Activated CD8-positive, alpha-beta memory T cell treated with anti-CD3 and anti-CD28 coated beads for 36 hours (primary cell): ENCODE data around the gene UNC13A. TPM values are rescaled to one million over a fixed set of nuclear protein-coding genes. Genes with fewer than 3 reads are reported as not detected.
"Not testable (repeated sequence)": the region's sequence is repeated elsewhere in the genome, so short reads cannot be mapped to it uniquely, and the experiment has no call there.

Experiments
- CTCF ChIA-PET: fragments of 350-600 bp; sonication (Branson Sonifier 250); formaldehyde crosslinking; loops from one replicate; lab custom pipeline; 2021; ENCODE audit warnings: antibody characterized with exemption; lab: Charles Lee
- POLR2A ChIA-PET: fragments of 350-600 bp; sonication (Branson Sonifier 250); formaldehyde crosslinking; loops from one replicate; lab custom pipeline; 2021; ENCODE audit warnings: antibody characterized with exemption; lab: Charles Lee
- total RNA-seq, 2 experiments: library from RNA; stranded (reverse); gene quantifications; one replicate each; pipeline ENCODE4 v1.2.3, GENCODE V29; 2021

The UNC13A gene
- total RNA-seq, 2 experiments from 2014 or later = 0.02 TPM; not detected in 1

GRCh38 chr19:17567940-17568339 lies 120.2 kb downstream of the UNC13A start:
- CTCF ChIA-PET = no interaction called here
- POLR2A ChIA-PET = no interaction called here

- CTCF ChIA-PET = no interaction called here
- POLR2A ChIA-PET = interaction anchor here (1.1 kb wide), 1 partner anchor 102 kb away, joined by 4 read pairs; no protein-coding TSS in a partner anchor
Measured at GRCh38 chr19:17565611-17566010, 122.5 kb downstream of the UNC13A start.

GRCh38 chr19:17564781-17565180 lies 123.4 kb downstream of the UNC13A start:
- ChIA-PET POLR2A (no interaction called here), CTCF (no interaction called here)

- ChIA-PET CTCF (interaction anchor here (1.5 kb wide), 1 partner anchor 66 kb away, joined by 6 read pairs; no protein-coding TSS in a partner anchor), POLR2A (no interaction called here)
Measured at GRCh38 chr19:17562561-17562960, 125.6 kb downstream of the UNC13A start.

GRCh38 chr19:17562097-17562496 lies 126.1 kb downstream of the UNC13A start:
- CTCF ChIA-PET = interaction anchor here (1.5 kb wide), 1 partner anchor 66 kb away, joined by 6 read pairs; no protein-coding TSS in a partner anchor
- POLR2A ChIA-PET = no interaction called here

GRCh38 chr19:17560205-17560595 lies 128.0 kb downstream of the UNC13A start:
- ChIA-PET POLR2A (interaction anchor here (0.7 kb wide), 1 partner anchor 39 kb away, joined by 3 read pairs; no protein-coding TSS in a partner anchor), CTCF (interaction anchor here (0.6 to 1.2 kb wide), 3 partner anchors 21 to 336 kb away, joined by 3 to 4 read pairs (median 3); partner anchors contain the start of gene PGLS)

- POLR2A ChIA-PET = no interaction called here
- CTCF ChIA-PET = interaction anchor here (1.2 kb wide), 1 partner anchor 61 kb away, joined by 6 read pairs; no protein-coding TSS in a partner anchor
Measured at GRCh38 chr19:17557466-17557865, 130.7 kb downstream of the UNC13A start.

GRCh38 chr19:17556995-17557394 lies 131.2 kb downstream of the UNC13A start:
- CTCF ChIA-PET = interaction anchor here (1.2 kb wide), 1 partner anchor 61 kb away, joined by 6 read pairs; no protein-coding TSS in a partner anchor
- POLR2A ChIA-PET = interaction anchor here (0.6 kb wide), 1 partner anchor 46 kb away, joined by 3 read pairs; the partner anchor contains the start of gene PGLS

GRCh38 chr19:17555929-17556813 lies 132.0 kb downstream of the UNC13A start:
- POLR2A ChIA-PET = interaction anchor here (0.5 to 0.6 kb wide), 3 partner anchors 23 to 158 kb away, joined by 3 read pairs; partner anchors contain the start of gene PGLS
- CTCF ChIA-PET = interaction anchor here (1.2 kb wide), 1 partner anchor 60 kb away, joined by 6 read pairs; no protein-coding TSS in a partner anchor

GRCh38 chr19:17555480-17555928 lies 132.7 kb downstream of the UNC13A start, which contains the start of gene COLGALT1:
Gene COLGALT1 (plus strand): TSS chr19:17555649. CDS start chr19:17555714, 65 bp downstream.
- POLR2A ChIA-PET = no interaction called here

GRCh38 chr19:17554968-17555479 lies 133.1 kb downstream of the UNC13A start:
- POLR2A ChIA-PET = no interaction called here
- CTCF ChIA-PET = no interaction called here

More at GRCh38 chr19:17555480-17555928, 132.7 kb downstream of the UNC13A start, which contains the start of gene COLGALT1:
- CTCF ChIA-PET = no interaction called here

- ChIA-PET CTCF (interaction anchor here (0.7 to 1.3 kb wide), 3 partner anchors 21 to 542 kb away, joined by 3 to 5 read pairs (median 4); no protein-coding TSS in a partner anchor), POLR2A (interaction anchor here (0.6 kb wide), 1 partner anchor 180 kb away, joined by 3 read pairs; no protein-coding TSS in a partner anchor)
Measured at GRCh38 chr19:17553256-17553655, 134.9 kb downstream of the UNC13A start.

GRCh38 chr19:17552735-17553134 lies 135.4 kb downstream of the UNC13A start:
- CTCF ChIA-PET = interaction anchor here (1.0 to 1.3 kb wide), 2 partner anchors 21 to 56 kb away, joined by 3 to 5 read pairs; no protein-coding TSS in a partner anchor
- POLR2A ChIA-PET = not testable (repeated sequence)

Other genes with a start within 250 kb of the UNC13A start
- gene TMEM221, start 239.7 kb downstream of the UNC13A start, total RNA-seq = not detected
- gene NXNL1, start 227.4 kb downstream of the UNC13A start, total RNA-seq = not detected
- gene SLC27A1, start 217.8 kb downstream of the UNC13A start, total RNA-seq = 1 to 10 TPM; 2.5 to 3.2 TPM
- 10 to 100 TPM; 57.9 to 61.9 TPM for gene PGLS, start 176.7 kb downstream of the UNC13A start, total RNA-seq
- gene COLGALT1, start 132.7 kb downstream of the UNC13A start, total RNA-seq = 100 to 1,000 TPM in 1 of 2 experiments, 10 to 100 TPM in 1; 97.2 to 100 TPM
- gene MAP1S, start 31.1 kb upstream of the UNC13A start, total RNA-seq = 10 to 100 TPM; 59.1 to 69.5 TPM
- 10 to 100 TPM; 36.9 to 38.5 TPM for gene FCHO1, start 63.1 kb upstream of the UNC13A start, total RNA-seq
- gene B3GNT3, start 106.8 kb upstream of the UNC13A start, total RNA-seq = not detected
- 1 to 10 TPM; 1.9 to 2.1 TPM for gene INSL3, start 133.2 kb upstream of the UNC13A start, total RNA-seq
- 100 to 1,000 TPM; 123 to 125 TPM for gene JAK3, start 159.6 kb upstream of the UNC13A start, total RNA-seq
- 1,000 to 10,000 TPM; 3,083 to 3,091 TPM for gene RPL18A, start 171.6 kb upstream of the UNC13A start, total RNA-seq
- 1 to 10 TPM; 1.0 to 1.4 TPM for gene SLC5A5, start 183.6 kb upstream of the UNC13A start, total RNA-seq
- 100 to 1,000 TPM; 182 to 184 TPM for gene CCDC124, start 244.7 kb upstream of the UNC13A start, total RNA-seq